GF-D8 (cell line): ENCODE results near the gene ANXA10.
A peak's percentile ranks its signal among the peaks of the same experiment; 100 is the strongest.
"Not testable (repeated sequence)": the region's sequence is repeated elsewhere in the genome, so short reads cannot be mapped to it uniquely, and the experiment has no call there.

Source experiments
- DNase-seq: peaks from one replicate; lab custom pipeline; 2025; lab: John Stamatoyannopoulos, UW

The ANXA10 gene

DNA sequence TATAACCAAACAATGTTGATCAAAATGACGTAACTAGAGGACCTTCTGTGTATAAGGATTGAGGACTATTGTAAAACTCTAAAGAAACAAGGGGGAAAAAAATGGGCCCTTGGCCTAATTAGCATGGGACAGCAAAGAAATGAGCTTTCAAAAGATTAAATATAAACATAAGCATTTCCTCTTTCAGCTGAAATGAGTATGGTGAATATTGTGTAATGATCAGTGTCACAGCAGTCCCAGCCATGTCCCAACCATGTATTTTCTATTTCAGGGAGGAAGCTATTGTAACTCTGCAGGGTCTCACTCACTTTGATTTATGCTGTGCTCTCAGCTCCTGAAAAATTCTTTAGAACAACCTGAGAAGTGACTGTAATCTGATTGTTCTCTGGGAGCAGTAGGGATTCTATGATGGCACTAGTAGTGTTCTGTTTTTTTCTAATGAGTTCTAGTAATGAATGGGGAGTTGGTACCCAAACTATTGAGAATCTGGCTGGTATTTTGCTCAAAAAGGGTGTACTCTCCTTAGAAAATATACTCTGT lies 25.8 kb downstream of the ANXA10 start:
- DNase-seq = no peak

DNA sequence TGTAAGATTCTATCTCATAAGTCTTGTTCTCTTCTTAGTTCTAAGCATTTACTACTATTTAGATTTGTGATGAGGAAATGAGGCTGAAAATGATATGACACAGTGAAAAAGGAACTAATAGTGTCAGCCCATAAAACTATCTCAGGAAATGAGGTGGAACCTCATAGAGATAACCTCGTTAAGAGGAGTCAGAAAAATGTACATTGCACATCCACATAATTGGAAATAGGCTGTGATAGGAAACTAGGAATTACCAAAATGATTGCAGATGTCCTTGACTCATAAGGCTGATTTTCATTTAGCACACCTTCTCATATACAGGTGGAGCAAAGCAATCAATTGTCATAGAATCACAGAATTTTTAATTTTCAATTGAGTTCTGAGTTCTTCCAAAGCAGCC lies 26.8 kb downstream of the ANXA10 start:
- DNase-seq = no peak

DNA sequence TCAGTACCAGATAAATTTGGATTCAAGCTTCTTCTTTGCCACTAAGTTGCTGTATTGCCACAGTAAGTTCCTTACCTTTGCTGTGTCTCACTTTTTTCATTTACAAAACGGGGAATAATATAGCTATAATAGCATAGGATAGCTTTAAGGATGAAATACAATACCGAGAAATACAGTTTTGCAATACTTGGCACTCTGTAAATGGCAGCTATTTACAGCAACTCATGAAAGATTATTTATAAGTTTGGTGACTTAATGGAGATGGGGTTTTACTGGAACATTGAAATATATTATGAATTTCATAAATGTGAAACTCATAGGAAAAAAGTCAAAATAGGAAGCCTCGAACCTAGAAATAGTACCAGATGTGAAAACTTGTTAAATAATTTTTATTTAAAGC lies 27.6 kb downstream of the ANXA10 start:
- DNase-seq = no peak

DNA sequence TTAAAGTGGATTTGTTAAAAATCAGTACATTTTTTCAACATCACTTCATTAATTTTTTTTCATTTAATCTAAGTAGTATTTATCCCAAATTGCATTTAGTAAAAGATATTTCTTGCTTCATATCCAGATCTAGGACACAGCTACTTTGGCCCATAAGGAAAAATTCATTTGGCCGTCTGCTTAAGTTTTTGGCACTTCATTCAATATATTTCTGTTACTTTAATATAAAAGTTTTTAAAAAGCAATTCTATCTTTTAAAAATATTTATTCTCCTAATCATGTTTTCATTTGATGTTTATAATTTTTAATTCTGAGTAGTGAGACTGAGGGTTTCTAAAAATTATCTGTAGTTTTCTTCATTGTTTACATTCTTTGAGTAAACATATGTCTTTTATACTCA lies 28.5 kb downstream of the ANXA10 start:
- no peak for DNase-seq

DNA sequence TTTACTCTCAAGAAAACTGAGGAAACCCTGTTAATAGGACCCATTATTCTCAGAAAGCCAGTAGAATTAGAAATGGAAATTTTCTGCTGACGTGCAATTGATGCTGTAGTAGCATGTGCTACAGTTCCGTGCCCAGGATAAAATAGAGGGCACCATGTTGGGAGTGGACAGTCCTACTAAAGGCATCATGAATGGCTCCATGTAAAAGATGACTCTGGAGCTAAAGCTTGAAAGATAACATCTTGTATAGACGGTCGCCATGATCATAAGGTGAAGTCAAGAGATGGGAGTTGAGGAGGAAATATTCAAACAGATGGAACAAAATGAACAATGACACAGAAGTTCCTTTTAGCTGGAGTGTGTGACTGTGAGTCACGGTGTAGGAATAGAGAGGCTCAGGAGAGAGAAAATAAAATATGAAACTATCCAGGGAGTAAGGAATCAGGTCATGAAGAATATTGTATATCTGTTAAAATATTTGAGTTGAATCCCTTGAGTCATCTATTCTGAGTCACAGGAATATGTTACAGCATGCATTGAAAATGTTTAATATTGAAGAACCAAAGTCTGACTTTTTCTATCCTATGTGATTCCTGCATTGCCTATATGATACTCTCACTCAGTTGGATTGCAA lies 31.8 kb downstream of the ANXA10 start:
- DNase-seq = no peak

DNA sequence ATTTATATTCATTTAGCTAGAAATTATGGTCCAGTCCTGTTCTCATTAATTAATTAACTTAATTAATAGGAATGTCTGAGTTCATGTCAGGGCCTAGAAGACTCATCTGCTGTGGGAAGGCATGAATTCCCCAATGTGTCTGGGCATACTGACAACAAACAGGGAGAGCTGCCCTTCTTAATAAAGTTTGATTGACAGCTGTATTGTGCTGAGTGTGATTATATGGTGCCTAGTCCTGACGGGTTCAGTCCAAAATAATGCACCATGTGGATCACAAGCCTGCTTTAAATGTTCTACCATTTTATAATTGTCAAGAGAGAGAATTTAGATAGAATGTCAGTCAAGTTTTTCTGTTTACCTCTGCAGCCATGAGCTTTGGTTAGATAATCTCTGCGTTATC lies 34.6 kb downstream of the ANXA10 start:
- DNase-seq = no peak

DNA sequence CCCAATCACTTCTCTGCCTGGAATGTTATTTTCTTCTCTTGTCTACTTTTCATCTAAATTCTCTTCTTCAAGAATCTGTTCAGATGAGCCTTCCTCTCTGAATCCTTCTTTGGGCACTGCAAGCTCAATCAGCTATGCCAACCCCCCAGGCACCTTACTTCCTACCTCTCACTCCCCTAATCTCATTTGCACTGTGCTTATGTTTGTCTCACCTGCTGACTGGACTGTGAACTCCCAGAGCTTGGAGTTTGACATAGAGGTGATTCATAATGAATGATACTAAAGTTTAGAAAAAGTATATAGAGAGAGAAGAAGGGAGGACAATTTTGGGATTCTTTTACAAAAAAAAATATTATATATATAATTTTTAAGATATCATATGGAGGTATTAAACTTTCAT lies 36.3 kb downstream of the ANXA10 start:
- DNase-seq = no peak

DNA sequence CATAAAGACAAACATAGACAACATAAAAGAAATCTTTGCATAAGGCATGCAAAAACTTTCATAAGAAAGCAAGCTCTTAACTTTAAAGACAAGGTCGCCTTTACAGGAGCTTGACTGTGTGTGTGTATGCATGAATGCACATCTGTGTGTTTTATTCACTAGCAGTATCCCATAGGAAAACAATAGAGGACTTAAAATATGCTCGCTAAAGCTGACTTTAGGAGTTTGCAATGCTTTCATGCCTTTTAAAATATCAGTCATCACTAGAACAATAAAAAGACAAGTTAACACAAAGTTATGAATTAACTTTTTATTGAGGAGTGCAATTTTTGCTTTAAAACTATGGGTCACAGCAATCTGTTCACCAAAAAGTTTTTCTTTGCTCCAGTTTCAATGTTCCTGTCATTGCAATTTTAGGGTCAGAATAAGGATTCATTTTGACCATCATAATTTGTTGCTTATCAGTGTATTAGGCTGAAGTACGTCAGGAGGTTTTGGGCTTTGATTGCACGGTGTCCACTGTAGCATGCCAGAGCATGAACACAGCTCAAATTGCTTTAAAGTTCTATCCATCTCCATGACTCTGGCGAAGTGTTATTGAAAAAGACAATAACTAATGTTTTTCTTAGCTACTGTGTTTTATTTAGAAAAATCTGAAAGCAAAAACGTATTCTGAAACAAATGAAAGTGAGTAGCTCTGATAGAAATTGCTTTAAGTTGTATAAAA lies 36.9 kb downstream of the ANXA10 start:
- DNase-seq = no peak

DNA sequence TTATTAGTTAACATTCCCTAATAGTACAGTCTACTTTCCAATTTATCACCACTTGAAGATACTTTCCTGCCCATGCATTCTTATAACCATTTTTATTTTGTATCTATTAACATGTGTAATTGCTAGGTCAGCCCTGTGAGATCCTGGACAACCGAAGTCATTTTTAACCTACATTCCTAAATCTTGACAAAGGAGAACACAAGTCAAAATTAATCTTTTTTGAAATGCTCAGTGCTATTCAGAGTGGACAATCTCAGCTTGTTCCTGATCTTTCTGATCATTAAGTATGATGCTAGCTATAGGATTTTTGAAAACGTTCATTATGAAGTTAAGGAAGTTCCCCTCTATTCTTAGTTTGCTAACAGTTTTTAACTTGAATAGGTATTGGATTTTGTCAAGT lies 37.5 kb downstream of the ANXA10 start:
- DNase-seq = no peak

DNA sequence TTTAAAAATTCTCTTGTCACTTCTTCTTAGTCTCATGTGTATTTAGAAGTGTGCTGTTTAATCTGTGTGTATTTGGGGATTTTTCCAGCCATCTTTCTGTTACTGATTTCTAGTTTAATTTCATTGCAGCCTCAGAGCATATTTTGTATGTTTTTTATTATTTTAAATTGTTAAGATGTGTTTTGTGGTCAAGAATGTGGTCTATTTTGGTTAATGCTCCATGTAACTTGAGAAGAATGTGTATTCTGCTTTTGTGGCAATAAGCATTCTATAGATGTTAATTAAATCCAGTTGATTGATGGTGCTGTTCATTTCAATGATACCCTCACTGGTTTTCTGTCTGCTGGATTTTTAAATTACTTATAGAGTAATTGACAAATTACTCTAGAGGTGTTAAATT lies 38.9 kb downstream of the ANXA10 start:
- DNase-seq = no peak

DNA sequence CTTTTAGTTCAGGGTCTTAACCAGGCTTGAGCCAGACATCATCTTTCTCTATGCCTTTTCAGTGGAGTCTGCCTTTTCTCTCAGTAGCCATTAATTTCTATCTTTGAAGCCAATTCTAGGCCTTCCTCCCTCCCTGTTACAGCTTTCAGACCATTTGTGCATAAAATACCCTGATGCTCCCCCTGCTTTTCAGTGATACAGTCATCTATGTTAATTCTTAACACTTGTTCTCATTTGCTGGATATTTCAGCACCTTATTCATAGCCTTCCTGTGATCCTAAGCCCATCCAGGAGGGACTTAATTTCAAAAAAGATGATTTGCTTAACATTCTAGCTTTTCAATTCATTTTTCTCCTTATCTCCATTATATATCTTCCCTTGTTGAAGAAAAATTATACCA lies 42.3 kb downstream of the ANXA10 start:
- no peak for DNase-seq

DNA sequence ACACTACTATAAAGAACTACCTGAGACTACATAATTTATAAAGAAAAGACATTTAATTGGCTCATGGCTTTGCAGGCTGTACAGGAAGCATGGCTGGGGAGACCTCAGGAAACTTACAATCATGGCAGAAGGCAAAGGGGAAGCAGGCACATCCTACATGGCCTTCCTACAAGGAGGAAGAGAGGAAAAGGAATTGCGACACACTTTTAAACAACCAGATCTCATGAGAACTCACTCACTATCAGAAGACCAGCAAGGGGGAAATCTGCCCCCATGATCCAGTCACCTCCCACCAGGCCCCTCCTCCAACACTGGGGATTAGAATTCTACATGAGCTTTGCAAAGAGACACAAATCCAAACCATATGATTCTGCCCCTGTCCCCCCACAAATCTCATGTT lies 43.5 kb downstream of the ANXA10 start:
- DNase-seq = not testable (repeated sequence)

DNA sequence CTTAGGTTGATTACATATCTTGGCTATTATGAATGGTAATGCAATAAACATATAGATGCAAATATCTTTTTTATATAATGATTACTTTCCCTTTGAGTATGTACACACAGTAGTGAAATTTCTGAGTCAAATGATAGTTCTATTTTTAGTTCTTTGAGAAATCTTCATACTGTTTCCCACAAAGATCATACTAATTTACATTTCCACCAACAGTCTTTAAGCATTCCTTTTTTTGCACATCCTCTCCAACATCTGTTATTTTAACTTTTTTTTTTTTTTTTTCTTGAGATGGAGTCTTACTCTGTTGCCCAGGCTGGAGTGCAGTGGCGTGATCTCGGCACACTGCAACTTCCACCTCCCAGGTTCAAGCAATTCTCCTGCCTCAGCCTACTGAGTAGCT lies 45.4 kb downstream of the ANXA10 start:
- DNase-seq = not testable (repeated sequence)

DNA sequence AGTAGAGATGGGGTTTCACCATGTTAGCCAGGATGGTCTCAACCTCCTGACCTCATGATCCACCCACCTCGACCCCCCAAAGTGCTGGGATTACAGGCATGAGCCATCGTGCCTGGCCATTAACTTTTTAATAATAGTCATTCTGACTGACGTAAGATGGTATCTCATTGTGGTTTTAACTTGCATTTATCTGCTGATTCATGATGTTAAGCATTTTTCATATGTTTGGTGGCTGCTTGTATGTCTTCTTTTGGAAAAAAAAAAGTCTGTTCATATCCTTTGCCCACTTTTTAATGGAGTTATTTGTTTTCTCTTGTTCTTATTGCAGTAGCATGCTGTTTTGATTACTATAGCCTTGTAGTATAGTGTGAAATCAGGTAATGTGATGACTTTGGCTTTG lies 45.8 kb downstream of the ANXA10 start:
- DNase-seq = no peak

DNA sequence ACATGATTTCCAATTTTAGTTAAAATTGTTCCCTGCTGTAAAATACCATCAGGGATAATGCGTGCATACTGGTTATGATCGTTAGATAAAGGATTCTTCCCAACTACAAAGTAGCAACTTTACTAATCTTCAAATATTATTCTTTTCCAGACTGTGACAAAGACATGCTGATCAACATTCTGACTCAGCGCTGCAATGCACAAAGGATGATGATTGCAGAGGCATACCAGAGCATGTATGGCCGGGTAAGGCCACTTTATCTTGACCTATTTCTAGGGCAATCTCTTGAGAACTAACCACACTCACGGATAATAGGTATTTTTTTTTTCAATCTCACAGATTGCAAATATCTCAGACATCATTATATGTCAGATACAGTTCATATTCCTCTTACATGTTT lies 47.0 kb downstream of the ANXA10 start:
- no peak for DNase-seq

DNA sequence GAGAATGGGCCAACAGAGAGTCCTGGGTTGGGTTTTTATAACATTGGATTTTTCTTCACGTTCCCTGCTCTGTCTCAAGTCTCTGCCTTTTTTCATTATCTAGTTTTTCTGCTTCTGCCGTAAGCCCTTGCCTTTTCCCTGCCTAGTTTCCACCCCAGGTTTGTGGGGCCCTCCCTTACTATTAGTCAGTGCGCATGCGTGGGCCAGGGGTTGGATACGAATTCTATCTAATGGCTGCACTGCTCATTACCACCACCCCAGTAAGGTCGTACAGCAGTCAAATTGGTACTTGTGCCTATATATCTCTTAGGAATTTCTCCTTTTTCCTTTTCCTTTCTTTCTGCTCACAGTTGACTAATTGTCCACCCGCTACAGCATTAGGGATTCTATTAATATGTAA lies 49.4 kb downstream of the ANXA10 start:
- no peak for DNase-seq

DNA sequence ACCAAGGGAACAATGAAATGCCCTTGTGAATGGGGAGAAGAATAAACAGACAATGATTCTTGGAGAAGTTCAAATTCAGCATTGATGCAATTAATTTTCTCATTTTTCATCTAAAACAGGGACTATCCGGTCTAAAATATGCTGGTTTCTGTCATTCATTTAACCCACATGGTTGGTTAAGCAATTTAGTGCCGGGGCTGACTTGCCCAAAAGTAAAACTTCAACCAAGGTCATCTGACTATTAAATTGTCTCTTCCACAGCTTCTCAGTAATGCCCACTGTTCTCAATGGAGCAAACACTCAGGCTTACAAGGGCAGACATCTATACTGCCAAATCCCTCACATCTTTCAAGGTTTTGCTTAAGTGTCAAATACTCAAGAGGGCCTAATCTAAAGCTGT lies 51.3 kb downstream of the ANXA10 start:
- no peak for DNase-seq

DNA sequence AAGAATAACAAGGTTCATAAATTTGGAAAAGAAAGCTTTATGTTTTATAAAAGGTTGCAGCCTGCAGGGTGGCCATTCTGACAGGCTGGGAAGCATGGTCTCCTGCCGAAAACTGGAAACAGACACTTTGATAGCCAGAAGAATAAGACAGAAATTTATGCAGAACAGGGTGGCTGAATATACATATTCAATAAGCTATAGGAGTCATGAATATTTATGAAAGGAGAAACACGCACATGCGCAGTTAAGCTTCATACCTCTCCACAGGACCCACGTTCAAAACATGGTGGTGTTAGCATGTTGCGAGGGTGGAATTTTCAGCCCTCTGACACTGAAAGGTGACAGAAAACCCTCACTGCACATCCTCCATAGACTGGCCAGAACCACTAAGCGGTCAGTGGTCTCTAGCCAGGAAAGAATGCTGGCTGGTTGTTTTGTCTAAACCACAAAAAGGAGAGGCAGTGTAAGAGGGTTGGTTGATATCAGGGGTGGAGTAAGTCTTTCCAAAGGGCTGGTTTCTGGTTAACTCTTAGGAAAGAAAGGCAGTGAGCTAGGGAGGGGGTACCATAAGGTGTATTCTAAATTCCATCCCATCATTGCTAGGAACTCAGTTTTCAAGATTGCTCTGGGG lies 58.2 kb downstream of the ANXA10 start:
- no peak for DNase-seq

DNA sequence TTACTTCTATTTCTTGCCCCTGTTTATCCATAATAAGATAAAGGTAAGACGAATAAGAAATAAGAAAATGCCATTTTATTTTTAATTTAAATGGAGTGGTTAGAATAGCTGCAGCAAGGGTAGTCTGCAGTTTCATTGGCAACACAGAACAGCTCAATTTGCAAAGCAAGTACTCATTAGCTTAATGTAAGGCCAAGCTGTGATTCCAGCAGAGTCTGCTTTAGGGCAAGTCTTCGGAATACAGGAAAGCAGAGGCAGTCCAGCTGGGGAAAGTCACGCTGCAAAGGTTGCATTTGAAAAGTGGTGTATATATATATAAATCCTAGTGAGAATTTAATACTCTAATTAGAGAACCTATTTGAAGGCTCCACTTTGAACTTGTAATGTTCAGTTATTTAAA lies 59.0 kb downstream of the ANXA10 start:
- no peak for DNase-seq

DNA sequence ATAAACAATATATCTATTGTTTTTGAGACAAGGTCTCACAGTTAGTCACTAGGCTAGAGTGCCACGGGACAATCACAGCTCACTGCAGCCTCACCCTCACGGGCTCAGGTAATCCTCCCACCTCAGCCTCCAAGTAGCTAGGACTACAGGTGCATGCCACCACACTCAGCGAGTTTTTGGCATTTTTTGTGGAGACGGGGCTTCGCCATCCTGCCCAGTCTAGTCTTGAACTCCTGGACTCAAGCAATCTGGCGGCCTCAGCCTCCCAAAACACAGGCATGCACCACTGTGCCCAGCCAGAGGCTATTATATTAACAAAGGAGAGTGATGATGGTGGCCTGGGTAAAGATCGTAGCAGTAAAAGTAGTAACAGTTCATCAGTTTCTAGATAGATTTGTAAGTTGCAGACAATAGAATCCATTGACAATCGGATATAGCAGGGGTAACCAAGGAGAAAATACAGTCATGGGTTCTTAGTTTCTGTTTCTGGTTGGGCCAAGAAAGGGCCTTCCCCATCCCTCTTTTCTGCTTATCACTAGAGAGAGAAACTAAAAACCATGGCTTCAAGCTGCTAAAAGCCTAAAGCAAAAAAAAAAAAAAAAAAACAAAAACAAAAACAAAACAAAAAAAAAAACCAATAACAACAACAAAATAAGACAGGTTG lies 60.6 kb downstream of the ANXA10 start:
- DNase-seq = no peak

DNA sequence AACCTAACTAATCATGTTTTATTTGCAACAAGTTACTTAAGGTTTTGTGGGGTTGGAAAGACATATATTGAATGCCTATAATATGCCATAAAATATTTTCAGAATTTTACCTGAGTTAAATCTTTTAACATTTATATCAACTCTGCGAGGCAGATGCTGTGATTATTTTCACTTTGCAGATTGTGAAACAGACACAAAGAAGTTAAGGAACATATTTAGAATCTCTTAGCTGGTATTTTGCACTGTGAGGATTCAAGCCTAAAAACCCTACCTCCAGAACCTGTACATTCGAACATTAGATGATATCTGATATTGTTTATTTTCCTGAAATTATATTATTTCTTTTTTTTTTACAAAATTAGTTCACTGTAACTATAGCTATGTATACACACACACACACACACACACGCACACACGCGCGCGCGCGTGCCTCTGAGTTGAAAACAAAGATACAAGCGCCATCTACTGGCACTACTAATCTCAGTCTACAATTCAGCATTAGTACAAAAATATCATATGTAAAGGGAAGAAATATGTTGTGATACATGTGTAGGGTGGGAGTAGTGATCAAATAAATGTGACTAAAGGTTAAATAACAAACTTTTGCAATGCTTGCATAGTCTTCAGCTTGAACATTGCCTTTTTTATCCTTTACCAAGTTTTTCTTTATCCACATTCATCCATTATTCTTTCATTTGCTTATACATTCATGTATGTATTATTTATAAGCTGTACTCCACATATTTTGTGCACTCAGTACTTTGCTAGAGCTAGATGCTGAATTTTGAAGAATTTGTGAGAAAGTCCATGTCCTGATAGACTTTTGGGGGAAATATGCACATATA lies 61.5 kb downstream of the ANXA10 start:
- peak; percentile 21 for DNase-seq
